Measurements from ENCODE around the gene GALNT18. TPM values are rescaled to one million over a fixed set of nuclear protein-coding genes. Genes with fewer than 3 reads are reported as not detected.

The GALNT18 gene
- total RNA-seq, 1 donor from 2014 or later = not detected

DNA sequence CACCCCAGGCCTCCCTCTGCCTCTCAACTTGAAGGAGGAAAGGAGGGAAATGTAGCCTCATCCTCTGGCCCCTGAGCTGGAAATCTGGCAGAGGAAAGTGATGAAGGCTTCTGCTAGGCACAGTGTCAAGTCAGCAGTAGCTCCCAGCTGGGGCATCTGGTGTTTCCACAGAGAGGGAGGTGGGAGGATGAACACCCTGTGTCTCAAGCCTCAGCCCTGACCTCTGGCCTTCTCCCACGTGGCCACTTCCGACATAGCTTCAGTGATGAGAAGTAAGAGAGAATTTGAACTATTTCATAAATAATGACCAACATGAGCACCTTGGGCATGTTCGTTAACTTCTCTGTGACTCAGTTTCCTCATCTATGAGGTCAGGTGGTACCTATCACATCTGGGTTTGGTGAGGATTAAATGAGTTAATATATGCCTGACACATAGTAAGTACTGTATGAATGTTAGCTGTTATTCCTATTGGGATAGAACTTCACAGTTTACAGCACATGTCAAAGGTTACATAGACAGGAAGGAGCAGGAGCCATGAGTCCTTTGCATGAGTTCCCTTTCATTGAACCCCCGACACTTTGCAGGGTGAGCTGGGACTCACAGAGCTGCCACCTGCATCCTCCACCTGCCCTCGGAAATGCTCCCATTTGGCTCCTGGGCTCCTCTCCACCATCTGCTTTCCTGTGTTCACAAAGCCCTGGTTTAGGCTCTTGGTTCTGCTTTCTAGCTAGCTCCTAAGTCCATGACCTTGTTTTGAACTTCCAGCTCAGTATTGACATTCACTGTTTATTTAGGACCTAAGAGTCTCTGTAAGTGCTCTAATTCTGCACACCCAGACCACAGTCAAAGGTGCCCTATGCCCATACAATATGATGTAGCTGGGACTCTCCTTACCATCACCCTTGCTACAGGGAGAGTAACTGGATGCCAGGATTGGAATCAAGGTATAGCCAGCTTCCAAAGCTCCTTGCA is 330.5 kb downstream of the GALNT18 start:
- H3K9me3 Mint-ChIP-seq = no peaks in the 10 kb centered on the region
- no peak overlapping the region for H3K4me3 Mint-ChIP-seq
- no peaks in the 10 kb centered on the region for H3K36me3 Mint-ChIP-seq (ENCODE audit: low read depth)
- H3K27me3 Mint-ChIP-seq = no peaks in the 10 kb centered on the region
- ChIA-PET POLR2A (no interaction called here), CTCF (no interaction called here)
- no peak overlapping the region for H3K27ac Mint-ChIP-seq
- TF ChIP-seq, protein P1, sequence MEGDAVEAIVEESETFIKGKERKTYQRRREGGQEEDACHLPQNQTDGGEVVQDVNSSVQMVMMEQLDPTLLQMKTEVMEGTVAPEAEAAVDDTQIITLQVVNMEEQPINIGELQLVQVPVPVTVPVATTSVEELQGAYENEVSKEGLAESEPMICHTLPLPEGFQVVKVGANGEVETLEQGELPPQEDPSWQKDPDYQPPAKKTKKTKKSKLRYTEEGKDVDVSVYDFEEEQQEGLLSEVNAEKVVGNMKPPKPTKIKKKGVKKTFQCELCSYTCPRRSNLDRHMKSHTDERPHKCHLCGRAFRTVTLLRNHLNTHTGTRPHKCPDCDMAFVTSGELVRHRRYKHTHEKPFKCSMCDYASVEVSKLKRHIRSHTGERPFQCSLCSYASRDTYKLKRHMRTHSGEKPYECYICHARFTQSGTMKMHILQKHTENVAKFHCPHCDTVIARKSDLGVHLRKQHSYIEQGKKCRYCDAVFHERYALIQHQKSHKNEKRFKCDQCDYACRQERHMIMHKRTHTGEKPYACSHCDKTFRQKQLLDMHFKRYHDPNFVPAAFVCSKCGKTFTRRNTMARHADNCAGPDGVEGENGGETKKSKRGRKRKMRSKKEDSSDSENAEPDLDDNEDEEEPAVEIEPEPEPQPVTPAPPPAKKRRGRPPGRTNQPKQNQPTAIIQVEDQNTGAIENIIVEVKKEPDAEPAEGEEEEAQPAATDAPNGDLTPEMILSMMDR (IDR thresholded peaks at IDR 0.05) = no peak
- ATAC-seq (ENCODE audit: low read depth) = no peak
- no peak for DNase-seq
- intact Hi-C loops (cut with micrococcal nuclease) = no loop called here
- no peaks in the 10 kb centered on the region for H3K4me1 Mint-ChIP-seq

DNA sequence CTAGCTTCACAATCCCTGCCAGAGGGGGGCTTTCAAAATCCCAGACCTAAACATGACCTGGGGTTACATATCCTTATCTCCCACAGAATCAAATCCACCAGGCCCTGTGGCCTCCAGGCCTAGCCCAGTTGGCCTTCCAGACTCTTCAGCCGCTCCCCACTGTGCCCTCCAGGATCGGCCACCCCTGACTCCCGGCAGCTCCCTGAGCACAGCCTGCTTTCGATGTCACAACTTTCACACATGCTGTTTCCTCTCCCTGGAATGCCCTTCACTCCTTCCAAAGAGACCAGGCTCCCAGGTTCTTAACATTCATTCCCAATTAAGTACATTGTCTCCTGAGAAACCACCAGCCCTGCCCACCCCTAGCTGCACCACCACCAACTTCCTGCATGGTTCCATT is 331.5 kb downstream of the GALNT18 start:
- Mint-ChIP-seq H3K27ac (no peak overlapping the region), H3K4me1 (no peaks in the 10 kb centered on the region), H3K4me3 (no peak overlapping the region), H3K27me3 (no peaks in the 10 kb centered on the region), H3K9me3 (no peaks in the 10 kb centered on the region), H3K36me3 (ENCODE audit: low read depth) (no peaks in the 10 kb centered on the region)
- DNase-seq (no peak), ATAC-seq (ENCODE audit: low read depth) (no peak)
- ChIA-PET CTCF (no interaction called here), POLR2A (no interaction called here)
- intact Hi-C loops (cut with micrococcal nuclease) = no loop called here
- TF ChIP-seq, protein P1 (IDR thresholded peaks at IDR 0.05) = no peak

DNA sequence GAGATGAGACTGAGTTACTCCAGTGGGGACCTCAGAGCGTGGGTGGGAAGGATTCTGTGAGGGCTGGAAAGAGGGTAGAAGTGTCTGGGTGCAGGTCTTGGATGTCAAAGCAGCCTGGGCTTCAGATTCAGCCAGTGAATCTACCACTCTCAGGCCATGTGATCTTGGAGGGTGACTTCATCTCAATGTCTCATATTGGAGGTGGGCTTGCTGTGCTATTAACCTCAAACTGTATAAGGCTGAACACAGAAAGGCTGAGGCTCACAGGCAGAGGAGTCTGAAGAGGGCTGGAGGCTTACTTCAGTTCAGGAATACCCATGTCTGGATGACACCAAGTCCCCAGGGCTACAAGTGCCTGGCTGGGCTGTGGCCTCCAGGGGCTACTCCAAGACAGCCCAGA is 332.1 kb downstream of the GALNT18 start:
- Mint-ChIP-seq H3K27ac (no peak overlapping the region), H3K27me3 (no peaks in the 10 kb centered on the region), H3K36me3 (ENCODE audit: low read depth) (no peaks in the 10 kb centered on the region), H3K9me3 (no peaks in the 10 kb centered on the region), H3K4me1 (no peaks in the 10 kb centered on the region), H3K4me3 (no peak overlapping the region)
- intact Hi-C loops (cut with micrococcal nuclease) = no loop called here
- ChIA-PET POLR2A (no interaction called here), CTCF (no interaction called here)
- no peak for DNase-seq
- ATAC-seq (ENCODE audit: low read depth) = no peak
- TF ChIP-seq, protein P1 (IDR thresholded peaks at IDR 0.05) = no peak

DNA sequence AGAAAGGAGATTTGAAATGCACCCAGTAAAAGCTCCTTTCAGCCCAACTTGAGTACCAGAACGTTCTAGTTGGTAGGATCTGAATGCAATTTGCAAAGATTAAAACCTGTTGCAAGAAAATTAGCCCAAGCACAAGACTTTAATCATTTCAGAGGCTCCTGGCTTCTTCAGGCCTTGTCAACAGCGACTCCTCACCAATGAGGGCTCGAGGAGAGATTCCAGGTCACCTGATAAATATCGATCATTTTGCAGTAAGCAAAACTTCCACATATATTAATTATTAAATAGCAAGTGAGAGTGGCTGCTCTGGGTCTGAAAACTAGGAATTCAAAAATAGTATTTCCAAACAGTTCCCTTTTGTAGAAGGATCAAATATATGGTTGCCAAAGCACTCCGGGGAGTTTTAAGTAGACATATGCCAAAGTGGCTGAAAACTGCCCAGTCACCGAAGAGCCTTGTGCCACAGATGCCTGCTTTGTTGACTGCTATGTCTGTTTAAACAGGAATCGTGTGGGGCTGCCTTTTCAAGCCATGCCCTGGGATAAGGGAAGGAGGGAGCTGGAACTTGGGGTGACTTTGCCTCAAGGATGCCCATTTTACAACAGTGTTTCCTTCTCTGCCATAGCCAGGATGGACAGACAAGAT is 332.7 kb downstream of the GALNT18 start:
- Mint-ChIP-seq H3K27ac (no peak overlapping the region), H3K36me3 (ENCODE audit: low read depth) (no peaks in the 10 kb centered on the region), H3K27me3 (no peaks in the 10 kb centered on the region), H3K9me3 (no peaks in the 10 kb centered on the region), H3K4me1 (no peaks in the 10 kb centered on the region), H3K4me3 (no peak overlapping the region)
- intact Hi-C loops (cut with micrococcal nuclease) = no loop called here
- ATAC-seq (ENCODE audit: low read depth) (no peak), DNase-seq (no peak)
- ChIA-PET POLR2A (no interaction called here), CTCF (no interaction called here)
- TF ChIP-seq, protein P1 (IDR thresholded peaks at IDR 0.05) = no peak

DNA sequence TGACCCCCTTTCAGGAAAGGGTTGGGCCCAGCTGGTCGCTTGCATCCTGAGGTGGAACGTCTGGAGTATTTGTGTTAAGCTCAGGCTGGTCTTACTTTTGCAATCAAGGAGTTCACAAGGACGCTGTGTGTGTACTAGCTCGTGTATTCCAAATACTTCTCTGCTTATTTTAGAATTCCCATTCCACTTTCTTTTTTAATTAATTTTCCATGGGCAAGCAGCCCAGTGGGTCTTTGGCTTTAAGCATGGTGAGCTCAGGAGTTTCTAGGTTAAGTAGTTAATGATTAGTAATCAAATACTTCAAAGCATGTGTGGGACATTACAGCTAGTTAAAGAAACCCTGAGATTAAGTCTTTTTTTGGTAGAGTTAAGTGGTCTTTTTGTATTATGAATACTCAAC is 337.3 kb downstream of the GALNT18 start:
- no peaks in the 10 kb centered on the region for H3K36me3 Mint-ChIP-seq (ENCODE audit: low read depth)
- ATAC-seq (ENCODE audit: low read depth) (no peak), DNase-seq (no peak)
- H3K27ac Mint-ChIP-seq = no peak overlapping the region
- no peaks in the 10 kb centered on the region for H3K4me1 Mint-ChIP-seq
- H3K9me3 Mint-ChIP-seq = no peaks in the 10 kb centered on the region
- no peak overlapping the region for H3K4me3 Mint-ChIP-seq
- no peaks in the 10 kb centered on the region for H3K27me3 Mint-ChIP-seq
- CTCF ChIA-PET = no interaction called here
- POLR2A ChIA-PET = interaction anchor here (0.7 kb wide), 1 partner anchor 16 kb away, joined by 7 read pairs; no protein-coding TSS in a partner anchor
- intact Hi-C loops (cut with micrococcal nuclease) = no loop called here
- TF ChIP-seq, protein P1 (IDR thresholded peaks at IDR 0.05) = no peak

Data from activated B cell treated with CpG ODN at 0.5 μM for 24 hours (primary cell).